ENCODE data around the gene PHACTR3. TPM values are rescaled to one million over a fixed set of nuclear protein-coding genes. Genes with fewer than 3 reads are reported as not detected.

The PHACTR3 gene
- total RNA-seq, 1 donor from 2014 or later, result 1.4 TPM

DNA sequence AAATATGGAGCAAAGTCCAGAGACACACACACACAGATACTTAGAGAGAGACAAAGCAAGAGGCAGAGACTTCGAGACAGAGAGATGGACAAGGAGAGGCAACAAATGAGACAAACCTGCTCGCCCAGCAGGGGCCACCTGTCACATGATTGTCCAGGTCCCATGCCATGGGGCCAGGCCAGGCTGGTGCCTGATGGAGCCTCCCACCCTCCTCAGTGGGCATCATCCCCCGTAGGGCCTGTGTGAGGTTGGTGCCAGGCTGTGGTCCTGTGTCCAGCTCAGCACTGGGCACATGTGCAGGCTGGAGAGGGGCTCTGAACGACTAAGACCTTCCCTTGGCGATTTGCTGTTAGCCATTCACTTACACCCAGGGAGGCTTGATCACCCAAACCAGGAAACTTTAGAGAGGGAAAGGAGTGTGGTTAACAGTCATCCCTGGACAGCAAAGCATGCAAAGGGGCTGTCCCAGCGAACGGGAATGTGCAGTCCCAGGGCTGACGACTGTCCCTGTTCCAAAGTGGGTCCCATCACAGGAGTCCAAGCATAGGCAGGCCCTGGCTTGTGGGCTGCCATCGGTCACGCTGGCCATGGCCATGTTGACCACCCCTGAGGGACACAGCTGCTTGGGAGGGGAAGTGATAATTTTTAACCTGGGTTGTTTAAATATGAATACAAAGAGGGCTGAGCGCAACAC, 38.4 kb upstream of the PHACTR3 start:
- H2AFZ ChIP-seq (replicated peaks), result no peak overlapping the region
- H3K27me3 Mint-ChIP-seq (ENCODE audit: insufficient read depth, low read depth), result peaks cover 14% of the 10 kb centered on the region
- no peaks in the 10 kb centered on the region for H3K9me3 Mint-ChIP-seq
- no peaks in the 10 kb centered on the region for H3K79me2 ChIP-seq (ENCODE audit: low read depth)
- no peak overlapping the region for H3K27ac Mint-ChIP-seq
- H3K4me3 ChIP-seq, result no peak overlapping the region
- H4K20me1 ChIP-seq (ENCODE audit: low read depth), result no peaks in the 10 kb centered on the region
- no peak for DNase-seq (ENCODE audit: low spot score)
- no peaks in the 10 kb centered on the region for H3F3A ChIP-seq (ENCODE audit: low read depth)
- no peaks in the 10 kb centered on the region for H3K36me3 ChIP-seq
- TF ChIP-seq CTCF (IDR thresholded peaks at IDR 0.05), result no peak
- TF ChIP-seq EZH2 (IDR thresholded peaks at IDR 0.05), result no peak
- no peak for TF ChIP-seq EZH2phosphoT487 (IDR thresholded peaks at IDR 0.05)
- H3K27me3 ChIP-seq, result peaks cover 67% of the 10 kb centered on the region
- H3K4me1 ChIP-seq, result no peaks in the 10 kb centered on the region
- no peaks in the 10 kb centered on the region for H3K9me3 ChIP-seq (ENCODE audit: low read depth)
- no peak overlapping the region for H3K4me3 Mint-ChIP-seq
- H3K9ac ChIP-seq, result no peak overlapping the region
- H3K4me1 Mint-ChIP-seq, result no peaks in the 10 kb centered on the region
- H3K27ac ChIP-seq, result no peak overlapping the region
- H3K4me2 ChIP-seq, result no peak overlapping the region
- H3K36me3 Mint-ChIP-seq, result no peaks in the 10 kb centered on the region

- H3K27me3 Mint-ChIP-seq (ENCODE audit: insufficient read depth, low read depth), result peaks cover 16% of the 10 kb centered on the region
- Histone ChIP-seq H3K9me3 (ENCODE audit: low read depth) (no peaks in the 10 kb centered on the region), H3K27ac (no peak overlapping the region), H4K20me1 (ENCODE audit: low read depth) (no peaks in the 10 kb centered on the region), H3K4me1 (peaks cover 2% of the 10 kb centered on the region), H2AFZ (replicated peaks) (no peak overlapping the region), H3K9ac (no peak overlapping the region), H3K4me3 (no peak overlapping the region), H3K27me3 (peaks cover 71% of the 10 kb centered on the region), H3K79me2 (ENCODE audit: low read depth) (no peaks in the 10 kb centered on the region), H3F3A (ENCODE audit: low read depth) (no peaks in the 10 kb centered on the region), H3K36me3 (no peaks in the 10 kb centered on the region), H3K4me2 (no peak overlapping the region)
- H3K4me1 Mint-ChIP-seq, result peaks cover under 1% of the 10 kb centered on the region
- no peak overlapping the region for H3K4me3 Mint-ChIP-seq
- no peak for DNase-seq (ENCODE audit: low spot score)
- H3K9me3 Mint-ChIP-seq, result no peaks in the 10 kb centered on the region
- H3K36me3 Mint-ChIP-seq, result no peaks in the 10 kb centered on the region
- TF ChIP-seq CTCF (IDR thresholded peaks at IDR 0.05) (no peak), EZH2phosphoT487 (IDR thresholded peaks at IDR 0.05) (no peak)
- H3K27ac Mint-ChIP-seq, result no peak overlapping the region
These were observed 37.5 kb upstream of the PHACTR3 start for GRCh38 chr20:59566631-59567524.

- peaks cover 18% of the 10 kb centered on the region for H3K27me3 Mint-ChIP-seq (ENCODE audit: insufficient read depth, low read depth)
- Histone ChIP-seq H3K9me3 (ENCODE audit: low read depth) (no peaks in the 10 kb centered on the region), H3K4me2 (no peak overlapping the region), H3F3A (ENCODE audit: low read depth) (no peaks in the 10 kb centered on the region), H3K79me2 (ENCODE audit: low read depth) (no peaks in the 10 kb centered on the region), H3K36me3 (no peaks in the 10 kb centered on the region), H3K4me3 (no peak overlapping the region), H3K4me1 (peaks cover 4% of the 10 kb centered on the region), H3K27ac (no peak overlapping the region), H4K20me1 (ENCODE audit: low read depth) (no peaks in the 10 kb centered on the region), H3K9ac (no peak overlapping the region), H3K27me3 (peaks cover 71% of the 10 kb centered on the region), H2AFZ (replicated peaks) (no peak overlapping the region)
- TF ChIP-seq CTCF (IDR thresholded peaks at IDR 0.05) (no peak), EZH2 (IDR thresholded peaks at IDR 0.05) (no peak), EZH2phosphoT487 (IDR thresholded peaks at IDR 0.05) (no peak)
- H3K4me3 Mint-ChIP-seq, result no peak overlapping the region
- no peak for DNase-seq (ENCODE audit: low spot score)
- peaks cover 4% of the 10 kb centered on the region for H3K4me1 Mint-ChIP-seq
- no peak overlapping the region for H3K27ac Mint-ChIP-seq
- H3K36me3 Mint-ChIP-seq, result no peaks in the 10 kb centered on the region
- no peaks in the 10 kb centered on the region for H3K9me3 Mint-ChIP-seq
These were observed 36.5 kb upstream of the PHACTR3 start for GRCh38 chr20:59567585-59568508.

Measured in neural progenitor cell (in vitro differentiated cells).